Mammary epithelial cell (primary cell): ENCODE results near the gene MDH2.
"Not testable (repeated sequence)": the region's sequence is repeated elsewhere in the genome, so short reads cannot be mapped to it uniquely, and the experiment has no call there.

ENCODE experiments used
- EZH2 ChIP-seq: IDR thresholded peaks from 2 replicates; pipeline ENCODE4 v1.6.1; 2012; ENCODE audit warnings: low read length, inconsistent platforms, borderline replicate concordance
- TF ChIP-seq, protein P1 (sequence below), 2 donors: IDR thresholded peaks in 1 of 2; conservative IDR thresholded peaks in 1 of 2; 2 replicates each; pipeline ENCODE4 v1.5.1; 2011 to 2012; ENCODE audit warnings: inconsistent platforms in 2 of 2, low read length in 2 of 2, mild to moderate bottlenecking in 2 of 2, control low read depth in 1 of 2, low read depth in 1 of 2; ENCODE audit not compliant: insufficient read depth in 1 of 2; ENCODE audit errors: extremely low read depth in 1 of 2

DNA sequence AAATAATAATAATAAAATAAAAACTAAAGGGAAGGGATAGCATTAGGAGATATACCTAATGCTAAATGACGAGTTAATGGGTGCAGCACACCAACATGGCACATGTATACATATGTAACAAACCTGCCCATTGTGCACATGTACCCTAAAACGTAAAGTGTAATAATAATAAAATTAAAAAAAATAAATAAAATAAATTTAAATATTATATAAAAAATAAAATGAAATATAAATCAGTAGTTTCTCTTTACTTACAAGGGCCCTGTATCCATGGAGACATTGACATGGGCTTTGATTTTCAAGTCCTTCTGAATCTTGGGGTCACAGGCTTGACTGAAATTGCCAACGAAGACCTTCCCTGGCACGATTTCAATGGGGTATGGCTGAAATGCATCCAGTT lies 42.9 kb upstream of the MDH2 start:
- TF ChIP-seq, protein P1, sequence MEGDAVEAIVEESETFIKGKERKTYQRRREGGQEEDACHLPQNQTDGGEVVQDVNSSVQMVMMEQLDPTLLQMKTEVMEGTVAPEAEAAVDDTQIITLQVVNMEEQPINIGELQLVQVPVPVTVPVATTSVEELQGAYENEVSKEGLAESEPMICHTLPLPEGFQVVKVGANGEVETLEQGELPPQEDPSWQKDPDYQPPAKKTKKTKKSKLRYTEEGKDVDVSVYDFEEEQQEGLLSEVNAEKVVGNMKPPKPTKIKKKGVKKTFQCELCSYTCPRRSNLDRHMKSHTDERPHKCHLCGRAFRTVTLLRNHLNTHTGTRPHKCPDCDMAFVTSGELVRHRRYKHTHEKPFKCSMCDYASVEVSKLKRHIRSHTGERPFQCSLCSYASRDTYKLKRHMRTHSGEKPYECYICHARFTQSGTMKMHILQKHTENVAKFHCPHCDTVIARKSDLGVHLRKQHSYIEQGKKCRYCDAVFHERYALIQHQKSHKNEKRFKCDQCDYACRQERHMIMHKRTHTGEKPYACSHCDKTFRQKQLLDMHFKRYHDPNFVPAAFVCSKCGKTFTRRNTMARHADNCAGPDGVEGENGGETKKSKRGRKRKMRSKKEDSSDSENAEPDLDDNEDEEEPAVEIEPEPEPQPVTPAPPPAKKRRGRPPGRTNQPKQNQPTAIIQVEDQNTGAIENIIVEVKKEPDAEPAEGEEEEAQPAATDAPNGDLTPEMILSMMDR (conservative IDR thresholded peaks at IDR 0.05 in 1 of 2, IDR thresholded peaks at IDR 0.05 in 1 of 2; ENCODE audit: extremely low read depth in 1 of 2, insufficient read depth in 1 of 2, low read depth in 1 of 2, low read length in 2 of 2), result not testable (repeated sequence)
- not testable (repeated sequence) for TF ChIP-seq EZH2
